Limb (tissue), 2 donors: Measurements from ENCODE around the gene UBTD1.
"Not testable (repeated sequence)": the region's sequence is repeated elsewhere in the genome, so short reads cannot be mapped to it uniquely, and the experiment has no call there.

Source experiments
- DNase-seq, 2 donors: peaks; one replicate each; pipeline ENCODE4 v3.0.0-alpha.2; 2016; ENCODE audit errors: extremely low spot score in 2 of 2

UBTD1 gene

DNA sequence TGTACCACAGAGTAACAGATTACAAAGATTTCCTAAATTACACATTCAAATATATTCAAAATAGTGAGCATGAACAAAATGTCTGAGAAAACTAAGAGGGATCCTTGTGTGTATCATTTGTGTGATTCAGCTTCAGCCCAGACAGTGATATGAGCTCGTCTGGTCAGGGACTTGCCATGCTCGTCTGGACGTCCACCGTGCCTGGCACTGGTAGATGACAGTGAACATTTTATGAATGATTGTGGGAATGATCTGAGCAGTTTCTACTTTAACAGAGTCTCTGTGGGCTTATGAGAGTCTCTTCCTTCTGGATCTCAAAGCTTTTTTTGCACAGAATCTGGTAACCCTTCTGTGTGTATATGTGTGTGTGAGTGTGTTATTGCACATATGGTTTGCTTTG is 39.7 kb downstream of the UBTD1 start:
- DNase-seq: no peak

DNA sequence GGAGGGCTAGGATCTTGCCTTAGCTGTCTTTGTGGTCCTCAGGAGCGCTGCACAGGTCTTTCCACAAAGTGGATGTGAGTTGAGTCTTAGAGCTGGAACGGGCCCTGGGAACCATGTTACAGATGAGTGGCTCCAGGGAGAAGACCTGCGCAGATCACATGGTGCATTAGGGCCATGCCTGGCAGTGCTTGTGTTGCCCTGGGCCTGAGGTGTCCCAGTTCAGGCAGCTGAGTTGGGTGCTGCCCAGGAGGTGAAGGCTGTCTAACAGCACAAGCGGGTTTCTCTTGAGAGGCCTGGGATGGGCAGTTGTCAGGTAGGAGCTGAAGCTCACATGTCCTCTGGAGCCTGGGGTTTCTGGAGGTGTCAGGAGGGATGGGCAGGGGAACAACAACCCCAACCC is 40.1 kb downstream of the UBTD1 start:
- no peak for DNase-seq

DNA sequence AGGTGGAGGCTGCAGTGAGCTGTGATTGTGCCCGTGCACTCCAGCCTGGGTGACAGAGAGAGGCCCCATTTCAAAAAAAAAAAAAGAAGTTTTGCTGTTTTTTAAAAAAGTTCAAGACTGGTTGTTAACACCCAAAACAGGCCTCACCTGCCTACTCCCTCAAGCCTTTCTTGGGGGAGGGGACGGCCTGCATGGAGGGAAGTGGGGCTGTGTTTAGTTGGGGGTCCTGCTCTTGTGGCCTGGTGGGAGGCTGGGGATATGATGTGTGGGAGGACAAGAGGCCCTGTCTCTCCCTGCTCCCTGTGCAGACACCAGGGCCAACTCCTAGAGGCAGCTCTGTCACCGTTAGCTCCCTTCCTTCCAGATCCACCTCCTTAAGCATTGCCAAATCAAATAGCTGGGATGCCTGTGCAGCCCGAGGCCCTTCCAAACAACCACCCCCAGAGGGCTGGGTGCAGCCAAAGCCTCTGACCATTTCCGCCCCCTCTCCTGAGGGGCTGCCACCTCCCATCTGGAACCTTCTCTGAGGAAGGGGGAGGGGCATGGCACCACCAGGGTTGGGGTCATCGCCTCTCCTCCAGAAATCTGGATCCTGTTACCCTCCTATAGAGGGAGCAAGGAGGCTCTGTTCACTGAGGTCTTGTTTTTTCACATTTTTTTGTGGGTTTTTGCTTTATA is 40.9 kb downstream of the UBTD1 start:
- no peak for DNase-seq

DNA sequence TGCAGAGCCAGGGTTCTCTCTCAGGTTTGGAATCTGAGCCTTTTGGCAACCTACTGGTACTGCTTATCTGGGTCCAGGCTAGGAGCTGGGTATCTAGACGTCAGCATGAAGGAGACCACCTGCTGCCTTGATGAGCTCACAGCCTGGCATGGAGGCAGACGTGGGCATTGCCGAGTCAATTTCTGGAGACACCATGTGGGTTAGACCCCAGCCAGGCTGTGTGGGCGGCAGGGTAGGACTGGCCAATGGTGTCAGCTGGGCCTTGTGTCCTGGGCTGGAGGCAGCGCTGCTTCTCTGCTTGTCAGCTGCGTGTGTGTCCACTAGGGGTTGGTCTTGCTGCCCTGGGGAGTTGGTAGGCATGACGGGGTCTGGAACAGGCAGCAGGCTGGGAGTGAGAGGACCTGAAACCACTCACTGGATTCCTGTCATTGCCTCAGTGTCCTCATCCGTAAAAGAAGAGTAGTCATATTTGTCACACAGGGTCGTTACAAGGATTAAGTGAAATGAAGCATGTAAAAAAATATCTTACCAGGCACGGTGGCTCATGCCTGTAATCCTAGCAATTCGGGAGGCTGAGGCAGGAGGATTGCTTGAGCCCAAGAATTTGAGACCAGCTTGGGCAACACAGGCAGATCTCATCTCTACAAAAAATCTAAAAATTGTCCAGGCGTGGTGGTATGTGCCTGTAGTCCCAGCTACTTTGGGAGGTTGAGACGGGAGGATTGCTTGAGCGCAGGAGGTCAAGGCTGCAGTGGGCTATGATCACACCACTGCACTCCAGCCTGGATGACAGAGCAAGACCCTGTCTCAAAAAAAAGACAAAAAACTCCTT is 42.2 kb downstream of the UBTD1 start:
- DNase-seq: no peak

DNA sequence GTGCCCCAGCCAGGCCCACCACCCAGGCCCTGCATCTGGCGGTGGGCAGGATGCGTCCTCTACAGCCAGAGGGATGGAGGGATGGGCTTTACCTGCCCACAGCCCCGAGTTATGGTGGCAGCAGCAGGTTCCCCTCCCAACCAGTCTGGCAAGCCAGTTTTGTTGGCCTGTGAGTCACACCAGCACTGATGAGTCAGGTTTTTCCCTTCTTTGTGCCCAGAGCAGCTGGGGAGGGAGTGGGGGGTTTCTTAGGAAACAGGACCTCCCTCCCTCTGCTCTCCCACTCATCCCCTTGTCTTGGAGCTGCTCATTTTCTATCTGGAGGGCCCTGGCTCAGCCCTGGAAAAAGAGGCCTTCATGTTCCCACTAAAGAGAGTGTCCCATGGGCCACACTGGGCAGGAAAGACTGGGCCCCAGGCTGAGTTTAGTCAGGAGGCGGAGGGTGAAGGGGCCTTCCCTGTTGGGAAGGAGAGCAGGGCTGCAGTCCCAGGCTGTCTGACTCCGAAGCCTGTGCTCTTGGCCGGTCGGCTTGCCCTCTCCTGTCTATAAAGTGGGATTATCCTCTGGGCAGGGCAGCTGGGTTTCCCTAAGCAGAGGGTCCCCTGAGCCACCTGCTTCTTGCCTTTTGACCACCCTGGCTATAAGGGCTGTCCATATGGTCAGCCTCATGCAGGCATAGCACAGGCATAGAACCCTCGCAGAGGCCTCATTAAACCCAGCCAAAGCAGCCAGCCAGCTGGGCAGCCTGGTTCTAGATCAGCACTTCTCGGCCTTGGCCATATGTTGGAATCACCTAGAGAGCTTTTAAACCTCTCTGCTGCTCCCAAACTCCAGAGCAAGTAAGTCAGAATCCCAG is 43.7 kb downstream of the UBTD1 start:
- peak; percentile 63 to 72 for DNase-seq

DNA sequence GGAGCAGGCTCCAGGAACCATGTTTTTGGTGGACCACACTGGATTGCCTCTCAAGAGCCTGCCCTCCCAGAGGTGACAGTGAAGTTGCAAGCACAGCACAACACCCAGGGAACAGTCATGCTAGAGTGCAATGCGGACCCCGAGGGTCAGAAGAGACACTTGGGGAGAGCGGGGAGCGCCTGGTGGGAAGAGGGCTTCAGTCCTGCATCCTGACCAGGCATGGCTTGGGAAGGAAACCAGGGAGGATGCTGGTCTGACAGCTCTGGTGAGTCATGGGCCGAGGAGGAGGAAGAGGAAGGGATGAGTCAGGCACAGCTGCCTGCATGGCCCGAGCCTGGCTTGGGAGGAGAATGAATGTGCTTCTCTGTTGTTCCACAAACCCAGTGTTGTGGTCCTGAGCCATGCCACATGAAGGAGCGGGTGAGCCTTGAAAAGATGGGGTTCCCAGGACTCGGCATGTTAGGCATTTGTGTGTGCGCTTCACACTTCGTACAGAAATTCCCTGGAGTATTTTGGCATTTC is 44.4 kb downstream of the UBTD1 start:
- DNase-seq: no peak

DNA sequence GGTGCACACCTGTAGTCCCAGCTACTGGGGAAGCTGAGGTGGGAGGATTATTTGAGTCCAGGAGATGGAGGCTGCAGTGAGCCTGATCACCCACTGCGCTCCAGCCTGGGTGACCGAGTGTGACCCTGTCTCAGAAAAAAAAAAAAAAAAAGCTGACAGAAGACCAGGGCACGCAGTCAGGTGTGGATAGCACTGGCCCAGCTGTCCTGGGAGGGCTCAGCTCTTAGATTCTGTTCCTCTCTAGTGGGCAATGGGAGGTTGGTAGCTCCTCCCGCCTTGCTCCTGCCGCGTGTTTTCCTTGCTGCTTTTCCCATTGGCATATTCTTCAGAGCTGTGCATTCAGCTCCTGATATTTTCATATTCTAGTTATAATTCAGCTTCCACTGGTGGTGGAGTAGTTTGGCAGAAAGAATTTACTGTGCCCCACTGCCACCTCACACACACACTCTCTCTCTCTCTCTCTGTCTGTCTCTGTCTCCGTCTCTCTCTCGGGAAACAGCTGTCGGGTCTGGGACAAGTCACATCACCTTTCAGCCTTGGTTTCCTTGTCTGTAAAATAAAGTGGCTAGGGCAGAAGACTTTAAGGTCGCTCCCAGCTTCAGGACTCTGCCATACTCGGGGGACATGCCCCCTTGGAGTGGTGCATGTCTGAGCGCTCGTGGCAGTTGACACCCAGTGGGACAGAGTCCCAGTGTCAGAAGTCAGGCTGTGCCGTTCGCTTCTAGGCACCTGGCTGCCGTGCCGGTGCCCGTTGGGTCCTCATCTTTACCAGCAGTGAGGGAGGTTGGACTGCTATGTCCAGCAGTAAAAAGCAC is 47.9 kb downstream of the UBTD1 start:
- no peak for DNase-seq

DNA sequence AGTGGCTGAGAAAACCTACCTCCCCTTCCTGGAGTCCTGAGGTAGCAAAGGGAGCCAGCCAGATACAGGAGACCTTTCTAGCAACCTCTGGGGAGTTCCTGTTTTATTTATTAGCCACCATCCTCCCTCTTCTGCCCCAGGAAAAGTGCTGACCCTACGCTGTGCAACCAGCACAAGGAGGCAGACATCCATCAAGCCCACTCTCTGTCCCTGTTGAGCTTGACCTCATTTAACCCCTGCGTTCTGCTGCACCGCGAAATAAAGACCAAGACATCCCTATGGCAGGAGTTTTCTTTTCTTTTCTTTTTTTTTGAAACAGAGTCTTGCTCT is 48.5 kb downstream of the UBTD1 start:
- no peak for DNase-seq

DNA sequence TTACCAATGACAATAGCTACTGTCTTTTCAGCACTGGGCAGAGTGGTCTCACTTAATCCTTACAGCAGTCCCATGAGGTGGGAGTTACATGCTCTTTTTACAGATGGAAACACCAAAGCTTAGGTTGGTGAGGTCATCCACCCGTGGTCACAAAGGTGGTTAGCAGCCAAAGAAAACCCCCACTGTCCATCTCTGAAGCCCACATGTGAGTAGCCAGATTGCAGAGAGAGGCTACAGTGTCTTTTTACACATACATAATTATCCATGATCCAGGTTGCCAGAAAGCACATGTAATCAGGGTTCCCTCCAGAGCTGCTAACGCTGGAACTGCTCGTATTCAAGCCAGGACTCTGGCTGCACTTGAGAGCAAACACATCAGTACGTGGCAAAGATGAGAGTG is 49.2 kb downstream of the UBTD1 start:
- DNase-seq: no peak

DNA sequence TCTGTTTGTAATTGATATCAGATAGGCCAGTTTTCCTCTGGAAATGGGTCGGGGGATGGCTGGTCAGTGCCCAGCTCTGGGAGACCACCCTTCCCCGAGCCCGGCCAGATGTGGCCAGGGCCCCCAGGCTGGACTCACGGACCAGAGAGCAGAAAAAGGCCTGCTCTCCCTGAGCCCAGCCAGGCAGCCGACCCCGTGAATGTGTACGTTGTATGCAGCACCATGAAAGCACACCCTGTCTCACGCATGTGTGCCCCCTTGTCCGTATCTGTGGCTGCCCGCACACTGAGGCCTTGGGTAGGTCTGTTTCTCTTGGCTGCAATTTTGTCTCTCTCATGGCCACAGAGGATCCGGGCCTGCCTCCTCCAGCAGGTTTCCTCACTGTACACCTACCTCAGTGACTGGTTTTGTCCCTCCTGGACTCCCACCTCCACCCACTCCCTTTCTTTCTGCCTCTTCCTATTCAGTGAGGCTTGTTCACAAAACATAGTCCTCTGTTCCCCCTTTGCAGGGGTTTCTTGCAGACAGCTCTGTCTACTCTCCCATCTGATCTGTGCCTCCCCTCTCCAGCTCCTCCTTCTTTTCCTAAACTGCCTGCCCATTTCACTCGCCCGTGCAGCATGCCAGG is 50.2 kb downstream of the UBTD1 start:
- DNase-seq: no peak

DNA sequence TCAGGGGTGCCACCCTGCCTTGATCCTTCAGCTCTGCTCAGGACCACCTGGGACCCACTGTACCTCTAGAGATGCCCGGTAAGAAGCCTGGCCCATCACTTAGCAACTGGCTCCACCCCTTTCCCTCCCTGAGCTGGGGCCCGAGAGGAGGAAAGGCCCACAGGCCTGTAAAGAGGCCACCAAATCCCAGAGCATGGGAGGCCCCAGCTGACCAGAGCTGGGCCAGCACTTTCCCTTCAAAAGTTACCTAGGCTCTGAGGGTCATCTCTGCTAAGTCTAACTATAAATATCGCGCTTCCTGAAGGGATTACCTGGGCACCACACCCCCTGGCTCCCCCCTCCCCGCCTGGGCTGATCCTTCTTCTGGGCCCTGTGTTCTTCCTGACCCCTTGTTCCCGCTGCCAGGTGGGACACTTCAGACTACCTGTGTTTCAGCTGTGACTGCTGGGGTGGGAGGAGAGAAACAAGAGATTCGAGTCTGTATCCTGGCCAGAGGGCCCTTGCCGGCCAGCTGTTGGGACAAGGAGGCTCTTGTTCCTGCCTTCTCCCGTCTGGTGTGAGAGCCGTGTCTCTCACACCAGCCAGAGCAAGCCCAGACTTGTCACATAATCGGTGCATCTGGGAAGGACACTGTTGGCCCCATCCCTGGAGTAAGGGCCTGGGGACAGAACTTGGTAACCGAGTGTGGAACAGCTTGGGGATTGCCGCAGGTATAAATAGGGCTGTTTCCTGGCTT is 51.0 kb downstream of the UBTD1 start:
- DNase-seq: no peak

DNA sequence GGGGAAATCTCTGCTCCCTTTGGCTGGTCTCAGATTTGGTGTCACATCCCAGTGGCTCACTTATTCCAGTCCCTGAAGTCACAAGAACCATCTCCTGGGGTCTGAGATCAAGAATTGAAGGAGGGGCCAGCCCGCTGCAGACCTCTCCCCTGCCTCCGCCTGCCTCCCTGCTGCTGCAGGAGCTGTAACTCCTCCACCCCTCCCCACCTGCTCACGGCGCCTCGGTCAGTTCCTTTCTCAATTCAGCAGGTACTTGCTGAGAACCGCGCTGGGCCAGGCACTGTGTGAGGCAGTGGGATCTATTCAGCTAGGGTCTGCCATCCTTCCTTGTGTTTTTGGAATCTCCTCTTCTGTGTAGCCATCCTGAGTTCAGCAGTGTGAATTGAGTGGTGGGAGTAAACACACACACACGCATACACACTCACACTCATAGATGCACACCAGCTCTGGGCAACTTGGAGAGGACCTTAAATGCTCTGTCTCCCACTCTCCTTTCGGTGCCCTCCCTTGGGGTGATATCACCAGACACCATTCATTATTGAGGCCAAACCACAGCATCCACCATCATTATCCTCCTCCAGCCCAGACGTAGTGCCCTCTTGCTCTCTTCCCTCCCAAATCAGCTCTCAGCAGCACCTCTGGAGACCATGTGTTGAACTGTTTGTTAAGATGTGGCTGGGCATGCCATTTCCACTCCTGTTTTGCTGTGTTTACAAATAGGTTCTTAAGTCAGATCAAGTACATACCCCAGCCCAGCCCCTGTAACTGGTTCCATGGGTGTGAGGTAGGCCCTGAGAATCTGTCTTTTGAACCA is 51.8 kb downstream of the UBTD1 start:
- DNase-seq: no peak

DNA sequence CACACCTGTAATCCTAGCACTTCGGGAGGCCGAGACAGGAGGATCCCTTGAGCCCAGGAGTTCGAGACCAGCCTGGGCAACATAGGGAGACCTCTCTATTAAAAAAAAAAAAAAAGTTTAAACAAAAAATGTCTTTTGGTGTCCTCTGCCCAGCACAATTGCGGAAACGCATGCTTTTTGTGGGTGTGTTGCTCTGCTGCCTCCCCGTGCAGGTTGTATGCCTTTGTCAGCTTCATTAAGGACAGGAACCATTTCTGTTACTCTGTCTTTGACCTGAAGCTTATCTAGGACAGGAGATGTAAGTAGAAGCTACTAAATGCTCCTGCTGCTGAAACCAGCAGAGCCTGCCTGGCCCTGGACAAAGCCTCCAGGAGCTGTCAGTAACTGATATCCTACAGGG is 52.5 kb downstream of the UBTD1 start:
- DNase-seq: no peak

DNA sequence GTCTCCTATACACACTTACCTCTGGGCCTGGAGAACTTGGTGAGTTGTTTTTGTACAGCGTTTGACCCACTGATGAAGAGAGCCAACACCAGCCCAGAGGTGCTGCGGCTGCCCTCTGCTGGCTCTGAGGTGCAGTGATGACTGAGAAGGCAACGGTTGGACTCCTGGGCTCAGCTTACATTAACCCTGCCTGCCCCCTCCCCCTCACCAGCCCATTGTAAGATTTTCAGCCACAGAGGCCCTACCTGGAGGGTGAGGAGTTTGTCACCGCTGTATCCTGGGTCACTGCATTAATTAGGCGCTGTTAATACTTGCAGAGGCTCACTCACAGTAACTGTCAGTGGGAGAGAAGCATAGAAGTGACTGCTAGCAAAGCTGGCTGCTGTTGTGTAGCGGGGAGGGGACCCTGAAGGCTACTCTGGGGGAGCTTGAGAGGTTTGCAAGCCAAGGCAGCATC is 54.9 kb downstream of the UBTD1 start:
- DNase-seq: peak in 1 of 2 donors; percentile 77

DNA sequence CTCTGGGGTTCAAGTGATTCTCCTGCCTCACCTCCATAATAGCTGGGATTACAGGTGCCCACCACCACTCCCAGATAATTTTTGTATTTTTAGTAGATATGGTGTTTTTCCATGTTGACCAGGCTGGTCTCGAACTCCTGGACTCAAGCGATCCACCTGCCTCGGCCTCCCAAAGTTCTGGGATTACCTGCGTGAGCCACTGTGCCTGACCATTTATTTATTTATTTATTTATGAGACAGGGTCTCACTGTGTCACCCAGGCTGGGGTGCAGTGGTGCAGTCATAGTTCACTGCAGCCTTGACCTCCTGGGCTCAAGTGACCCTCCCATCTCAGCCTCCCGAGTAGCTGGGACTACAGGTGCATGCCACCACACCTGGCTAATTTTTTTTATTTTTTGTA is 55.6 kb downstream of the UBTD1 start:
- DNase-seq: not testable (repeated sequence)

DNA sequence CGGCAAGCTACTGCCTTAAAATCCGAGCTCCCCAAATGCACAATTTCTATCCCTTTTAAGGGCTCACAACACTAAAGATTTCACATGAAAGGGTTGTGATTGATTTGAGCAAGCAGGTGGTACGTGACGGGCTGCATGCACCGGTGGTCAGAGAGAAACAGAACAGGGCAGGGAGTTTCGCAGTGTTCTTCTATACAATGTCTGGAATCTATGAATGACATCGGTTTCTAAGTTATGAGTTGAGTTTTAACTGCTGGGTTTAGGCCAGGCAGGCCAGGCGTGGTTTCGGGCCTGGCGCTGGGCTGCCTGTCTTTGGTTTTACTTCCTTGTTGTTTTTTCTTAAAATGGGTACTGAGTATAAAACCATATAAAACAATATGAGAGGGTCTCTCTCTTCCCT is 56.8 kb downstream of the UBTD1 start:
- DNase-seq: not testable (repeated sequence)

DNA sequence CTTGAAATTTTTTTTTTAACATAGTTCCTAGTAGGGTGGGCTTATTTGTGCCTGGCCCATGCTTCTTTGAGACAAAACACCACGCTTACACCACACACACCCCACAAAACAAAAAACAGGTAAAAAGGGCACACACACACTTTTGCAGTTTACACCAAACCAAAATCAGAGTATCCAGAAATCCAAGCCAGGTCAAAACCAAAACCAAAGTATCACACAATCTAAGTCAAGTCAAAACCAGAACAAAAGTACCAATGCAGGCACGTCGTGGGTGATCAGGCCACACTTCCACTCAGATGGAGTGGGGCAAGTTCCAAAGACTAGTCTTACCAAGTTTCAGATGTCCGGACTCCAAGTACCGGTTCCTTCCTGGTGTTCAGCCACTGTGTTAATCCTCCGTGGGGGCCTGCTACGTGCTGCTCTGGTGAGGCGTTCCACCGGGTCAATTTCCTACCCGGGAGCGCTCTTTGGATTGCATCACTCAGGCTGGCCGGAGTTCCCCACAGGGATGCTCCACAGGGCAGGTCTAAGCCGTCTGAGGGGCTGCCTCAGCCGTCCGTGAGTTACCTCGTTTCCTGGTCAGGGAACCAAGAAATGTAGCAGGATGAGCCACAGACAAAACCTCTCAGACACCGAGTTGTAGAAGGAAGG is 62.1 kb downstream of the UBTD1 start:
- DNase-seq: not testable (repeated sequence)

DNA sequence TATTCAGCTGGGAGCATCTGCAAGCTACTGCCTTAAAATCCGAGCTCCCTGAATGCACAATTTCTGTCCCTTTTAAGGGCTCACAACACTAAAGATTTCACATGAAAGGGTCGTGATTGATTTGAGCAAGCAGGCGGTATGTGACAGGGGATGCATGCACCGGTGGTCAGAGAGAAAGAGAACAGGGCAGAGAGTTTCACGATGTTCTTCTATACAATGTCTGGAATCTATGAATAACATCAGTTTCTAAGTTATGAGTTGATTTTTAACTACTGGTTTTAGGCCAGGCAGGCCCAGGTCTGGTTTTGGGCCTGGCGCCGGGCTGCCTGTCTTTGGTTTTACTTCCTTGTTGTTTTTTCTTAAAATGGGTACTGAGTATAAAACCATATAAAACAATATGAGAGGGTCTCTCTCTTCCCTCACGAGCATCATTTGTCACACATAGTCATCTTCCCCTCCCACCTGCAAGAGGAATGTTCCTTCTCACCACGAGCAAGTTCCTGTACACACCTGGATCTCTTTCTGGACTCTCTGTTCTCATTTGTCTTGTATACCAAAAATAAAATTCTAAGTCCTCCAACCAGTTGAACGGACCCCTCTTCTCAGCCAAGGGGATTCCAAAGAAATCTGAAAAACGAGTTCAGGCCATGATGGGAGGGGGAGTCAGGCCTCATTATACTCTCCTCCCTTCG is 62.8 kb downstream of the UBTD1 start:
- DNase-seq: not testable (repeated sequence)
